OCI-LY1 (cell line): ENCODE data around the gene KCNA5.

Source experiments
- H2AFZ ChIP-seq: fragments of 200-600 bp; sonication (generic), shearing (Covaris generic); 2 replicates; pipeline ENCODE4 v1.6.0; 2014; ENCODE audit warnings: antibody characterized with exemption, mild to moderate bottlenecking, low read length
- H3F3A ChIP-seq: fragments of 200-600 bp; sonication (generic), shearing (Covaris generic); 2 replicates; pipeline ENCODE4 v1.6.0; 2014; ENCODE audit warnings: mild to moderate bottlenecking, antibody characterized with exemption, low read length, moderate library complexity; ENCODE audit not compliant: insufficient read depth
- H3K27ac ChIP-seq: fragments of 200-600 bp; sonication (generic); 2 replicates; pipeline ENCODE4 v1.5.1; 2014; ENCODE audit warnings: low read length, mixed run types, mild to moderate bottlenecking, low read depth; ENCODE audit not compliant: poor library complexity, severe bottlenecking
- H3K27me3 ChIP-seq: fragments of 200-600 bp; sonication (generic); 2 replicates; pipeline ENCODE4 v1.6.0; 2014; ENCODE audit warnings: antibody characterized with exemption, mild to moderate bottlenecking, low read length, moderate library complexity; ENCODE audit not compliant: insufficient read depth
- H3K36me3 ChIP-seq: fragments of 200-600 bp; sonication (generic); 2 replicates; pipeline ENCODE4 v1.6.1; 2014; ENCODE audit warnings: mild to moderate bottlenecking, antibody characterized with exemption, low read length, moderate library complexity, mixed read lengths; ENCODE audit not compliant: insufficient read depth
- H3K4me1 ChIP-seq: fragments of 200-600 bp; sonication (generic); 2 replicates; pipeline ENCODE4 v1.5.1; 2014; ENCODE audit warnings: mild to moderate bottlenecking, low read length, moderate library complexity; ENCODE audit not compliant: insufficient read depth, severe bottlenecking
- H3K4me2 ChIP-seq: fragments of 200-600 bp; sonication (generic), shearing (Covaris generic); 2 replicates; pipeline ENCODE4 v1.6.1; 2014; ENCODE audit warnings: low read length
- H3K4me3 ChIP-seq: fragments of 200-600 bp; sonication (generic); 2 replicates; pipeline ENCODE4 v1.5.1; 2014; ENCODE audit warnings: low read length, low read depth, mild to moderate bottlenecking, mixed read lengths; ENCODE audit not compliant: poor library complexity, severe bottlenecking
- H3K79me2 ChIP-seq: fragments of 200-600 bp; shearing (Covaris generic); 2 replicates; pipeline ENCODE4 v1.6.1; 2016; ENCODE audit warnings: mixed run types, low read length, mixed read lengths; ENCODE audit not compliant: insufficient read depth
- H3K9ac ChIP-seq: fragments of 200-600 bp; sonication (generic), shearing (Covaris generic); 2 replicates; pipeline ENCODE4 v1.6.1; 2014; ENCODE audit warnings: mild to moderate bottlenecking, low read length, mixed read lengths
- H3K9me2 ChIP-seq: fragments of 200-600 bp; sonication (generic), shearing (Covaris generic); 2 replicates; pipeline ENCODE4 v1.6.1; 2014; ENCODE audit warnings: low read depth, mild to moderate bottlenecking, low read length, mixed read lengths
- H3K9me3 ChIP-seq: fragments of 200-600 bp; shearing (Covaris generic); 2 replicates; pipeline ENCODE4 v1.6.1; 2014; ENCODE audit warnings: low read length, mixed read lengths
- H4K20me1 ChIP-seq: fragments of 200-600 bp; sonication (generic), shearing (Covaris generic); 2 replicates; pipeline ENCODE4 v1.6.0; 2016; ENCODE audit warnings: mild to moderate bottlenecking, low read length; ENCODE audit not compliant: insufficient read depth
- EZH2 ChIP-seq: fragments of 200-600 bp; sonication (generic), shearing (Covaris generic); IDR thresholded peaks from 2 replicates; pipeline ENCODE4 v1.8.0; 2017; ENCODE audit warnings: borderline replicate concordance, mixed run types, mild to moderate bottlenecking, antibody characterized with exemption, low read length, moderate library complexity, mixed read lengths
- TF ChIP-seq, protein P1 (sequence below): fragments of 200-600 bp; sonication (generic), shearing (Covaris generic); IDR thresholded peaks from 2 replicates; pipeline ENCODE4 v1.5.1; 2017; ENCODE audit warnings: mild to moderate bottlenecking, antibody characterized with exemption, low read length, moderate library complexity, mixed read lengths

Gene KCNA5

DNA sequence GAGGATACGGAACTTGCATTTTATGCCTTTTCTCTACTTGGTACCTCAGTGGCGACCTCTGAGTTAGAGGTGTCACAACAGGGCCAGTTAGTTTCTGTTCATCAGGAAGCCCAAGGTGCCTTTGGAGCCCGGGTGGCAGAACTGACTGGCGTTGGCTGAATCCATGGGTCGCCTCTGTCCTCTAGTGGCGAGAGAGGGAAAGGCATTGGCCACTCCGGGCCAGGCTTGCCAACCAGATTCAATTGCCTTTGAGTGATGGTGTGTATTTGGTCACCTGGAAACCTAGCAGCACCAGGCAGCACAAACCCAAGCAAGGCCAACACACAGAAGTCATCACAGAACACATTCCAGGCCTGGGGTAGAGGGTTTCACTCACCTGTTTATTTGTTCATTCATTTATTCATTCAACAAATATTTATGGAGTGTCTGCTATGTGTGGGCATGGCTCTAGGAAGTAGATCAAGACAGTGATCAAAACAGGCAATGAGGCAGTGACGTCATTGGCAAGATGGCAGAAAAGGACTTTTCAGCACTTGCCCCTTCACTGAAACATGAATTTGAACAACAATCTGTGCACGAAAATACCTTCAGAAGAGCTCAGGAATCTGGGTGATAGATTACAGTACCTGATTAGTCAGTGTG lies 40.5 kb upstream of the KCNA5 start:
- H3F3A ChIP-seq, result no peaks in the 10 kb centered on the region
- H3K4me3 ChIP-seq, result no peak overlapping the region
- H3K9ac ChIP-seq, result no peak overlapping the region
- no peaks in the 10 kb centered on the region for H3K36me3 ChIP-seq
- H4K20me1 ChIP-seq, result no peaks in the 10 kb centered on the region
- TF ChIP-seq EZH2, result no peak
- TF ChIP-seq, protein P1, sequence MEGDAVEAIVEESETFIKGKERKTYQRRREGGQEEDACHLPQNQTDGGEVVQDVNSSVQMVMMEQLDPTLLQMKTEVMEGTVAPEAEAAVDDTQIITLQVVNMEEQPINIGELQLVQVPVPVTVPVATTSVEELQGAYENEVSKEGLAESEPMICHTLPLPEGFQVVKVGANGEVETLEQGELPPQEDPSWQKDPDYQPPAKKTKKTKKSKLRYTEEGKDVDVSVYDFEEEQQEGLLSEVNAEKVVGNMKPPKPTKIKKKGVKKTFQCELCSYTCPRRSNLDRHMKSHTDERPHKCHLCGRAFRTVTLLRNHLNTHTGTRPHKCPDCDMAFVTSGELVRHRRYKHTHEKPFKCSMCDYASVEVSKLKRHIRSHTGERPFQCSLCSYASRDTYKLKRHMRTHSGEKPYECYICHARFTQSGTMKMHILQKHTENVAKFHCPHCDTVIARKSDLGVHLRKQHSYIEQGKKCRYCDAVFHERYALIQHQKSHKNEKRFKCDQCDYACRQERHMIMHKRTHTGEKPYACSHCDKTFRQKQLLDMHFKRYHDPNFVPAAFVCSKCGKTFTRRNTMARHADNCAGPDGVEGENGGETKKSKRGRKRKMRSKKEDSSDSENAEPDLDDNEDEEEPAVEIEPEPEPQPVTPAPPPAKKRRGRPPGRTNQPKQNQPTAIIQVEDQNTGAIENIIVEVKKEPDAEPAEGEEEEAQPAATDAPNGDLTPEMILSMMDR, result peak; percentile 83
- H2AFZ ChIP-seq, result no peak overlapping the region
- H3K27me3 ChIP-seq, result no peaks in the 10 kb centered on the region
- no peak overlapping the region for H3K4me2 ChIP-seq
- no peaks in the 10 kb centered on the region for H3K9me3 ChIP-seq
- no peaks in the 10 kb centered on the region for H3K4me1 ChIP-seq
- no peak overlapping the region for H3K27ac ChIP-seq
- H3K79me2 ChIP-seq, result no peaks in the 10 kb centered on the region
- no peaks in the 10 kb centered on the region for H3K9me2 ChIP-seq

DNA sequence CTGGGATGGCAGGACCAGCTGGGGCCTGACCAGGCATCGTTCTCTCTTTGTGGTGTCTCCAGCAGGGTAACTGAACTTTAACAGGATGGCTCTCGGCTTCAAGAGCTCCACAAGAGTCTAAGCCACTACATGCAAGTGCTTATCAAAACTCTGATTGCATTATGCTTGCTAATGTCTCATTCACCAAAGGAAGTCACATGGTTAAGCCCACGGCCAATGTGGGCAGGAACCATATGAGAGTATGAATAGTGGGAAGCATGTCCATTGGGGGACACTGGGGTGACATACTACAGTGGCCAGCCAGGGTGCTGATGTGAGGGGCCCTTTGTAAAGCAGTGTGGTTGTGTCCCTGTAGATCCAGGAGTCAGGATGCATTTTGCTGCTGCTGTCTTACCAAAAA lies 35.0 kb upstream of the KCNA5 start:
- Histone ChIP-seq H3K9ac (no peak overlapping the region), H3K9me2 (no peaks in the 10 kb centered on the region), H2AFZ (no peak overlapping the region), H3K4me1 (no peaks in the 10 kb centered on the region), H3K4me2 (no peak overlapping the region), H3K9me3 (no peaks in the 10 kb centered on the region), H3K27ac (no peak overlapping the region), H3K79me2 (no peaks in the 10 kb centered on the region), H3F3A (no peaks in the 10 kb centered on the region), H3K4me3 (no peak overlapping the region), H3K36me3 (no peaks in the 10 kb centered on the region), H3K27me3 (no peaks in the 10 kb centered on the region), H4K20me1 (no peaks in the 10 kb centered on the region)
- TF ChIP-seq, protein P1, result no peak
- TF ChIP-seq EZH2, result no peak

DNA sequence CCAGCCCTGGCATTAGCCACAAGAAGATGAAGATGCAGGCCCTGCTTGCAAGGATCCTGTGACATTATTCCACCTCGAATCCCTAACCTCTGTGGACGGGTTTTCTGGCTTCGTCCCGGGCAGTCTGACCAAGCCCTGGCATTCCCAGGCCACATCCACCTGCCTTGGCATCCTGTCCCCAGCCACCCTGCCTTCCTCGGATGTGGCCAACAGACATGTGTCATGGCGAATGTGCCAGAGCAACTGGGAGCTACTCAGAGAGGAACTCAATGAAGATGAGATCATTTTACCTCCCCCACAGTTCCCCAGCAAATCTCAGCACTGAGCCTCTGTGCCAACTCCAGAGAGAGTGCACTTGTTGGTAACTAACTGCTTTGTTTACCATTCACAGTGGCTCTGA lies 33.5 kb upstream of the KCNA5 start:
- H3K4me2 ChIP-seq, result no peak overlapping the region
- no peaks in the 10 kb centered on the region for H3K9me2 ChIP-seq
- no peaks in the 10 kb centered on the region for H3K79me2 ChIP-seq
- H3K9me3 ChIP-seq, result no peaks in the 10 kb centered on the region
- no peaks in the 10 kb centered on the region for H3F3A ChIP-seq
- no peaks in the 10 kb centered on the region for H3K36me3 ChIP-seq
- no peak overlapping the region for H3K4me3 ChIP-seq
- no peaks in the 10 kb centered on the region for H4K20me1 ChIP-seq
- TF ChIP-seq, protein P1, result no peak
- no peak for TF ChIP-seq EZH2
- no peak overlapping the region for H3K27ac ChIP-seq
- no peak overlapping the region for H2AFZ ChIP-seq
- H3K4me1 ChIP-seq, result no peaks in the 10 kb centered on the region
- H3K9ac ChIP-seq, result no peak overlapping the region
- H3K27me3 ChIP-seq, result no peaks in the 10 kb centered on the region
